Activated CD4-positive, CD25-positive, alpha-beta regulatory T cell treated with anti-CD3 and anti-CD28 coated beads, Interleukin-2, amount 50 U/mL, for 24 hours (primary cell): Measurements from ENCODE around the gene NCLN.
A peak's percentile ranks its signal among the peaks of the same experiment; 100 is the strongest.
"Not testable (repeated sequence)": the region's sequence is repeated elsewhere in the genome, so short reads cannot be mapped to it uniquely, and the experiment has no call there.

Source experiments
- ATAC-seq, 2 donors: fragments of 150-1000 bp; cut with Tn5 transposase; one replicate each; pipeline ENCODE4 v1.10.0; 2021; ENCODE audit warnings: mild to moderate bottlenecking in 1 of 2, moderate library complexity in 1 of 2

Gene NCLN

DNA sequence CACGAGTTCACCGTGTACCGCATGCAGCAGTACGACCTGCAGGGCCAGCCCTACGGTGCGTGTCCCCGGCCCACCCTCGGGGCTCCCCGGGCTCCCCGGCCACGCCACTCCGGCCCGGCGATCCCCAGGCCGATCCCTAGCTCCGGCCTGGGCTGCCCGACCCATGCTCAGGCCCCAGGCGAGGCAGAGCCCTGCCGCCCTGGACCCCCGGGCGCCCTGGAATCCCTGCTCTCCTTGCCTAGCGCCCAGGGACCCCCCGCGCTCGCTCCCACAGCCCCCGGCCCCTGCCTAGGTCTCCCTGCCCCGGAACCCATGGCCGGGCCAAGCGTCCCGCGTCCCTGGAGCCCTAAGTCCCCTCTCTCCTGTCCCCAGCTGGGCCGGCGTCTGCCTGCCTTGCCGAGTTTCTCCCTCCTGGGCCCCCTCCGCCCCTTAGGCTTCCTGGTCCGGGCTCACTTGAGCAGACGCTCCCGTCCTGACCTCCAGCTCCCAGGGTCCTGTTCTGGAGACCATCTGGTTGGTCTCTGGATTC, 494 bp downstream of the NCLN start:
- peak in 1 of 2 donors; percentile 36 for ATAC-seq

DNA sequence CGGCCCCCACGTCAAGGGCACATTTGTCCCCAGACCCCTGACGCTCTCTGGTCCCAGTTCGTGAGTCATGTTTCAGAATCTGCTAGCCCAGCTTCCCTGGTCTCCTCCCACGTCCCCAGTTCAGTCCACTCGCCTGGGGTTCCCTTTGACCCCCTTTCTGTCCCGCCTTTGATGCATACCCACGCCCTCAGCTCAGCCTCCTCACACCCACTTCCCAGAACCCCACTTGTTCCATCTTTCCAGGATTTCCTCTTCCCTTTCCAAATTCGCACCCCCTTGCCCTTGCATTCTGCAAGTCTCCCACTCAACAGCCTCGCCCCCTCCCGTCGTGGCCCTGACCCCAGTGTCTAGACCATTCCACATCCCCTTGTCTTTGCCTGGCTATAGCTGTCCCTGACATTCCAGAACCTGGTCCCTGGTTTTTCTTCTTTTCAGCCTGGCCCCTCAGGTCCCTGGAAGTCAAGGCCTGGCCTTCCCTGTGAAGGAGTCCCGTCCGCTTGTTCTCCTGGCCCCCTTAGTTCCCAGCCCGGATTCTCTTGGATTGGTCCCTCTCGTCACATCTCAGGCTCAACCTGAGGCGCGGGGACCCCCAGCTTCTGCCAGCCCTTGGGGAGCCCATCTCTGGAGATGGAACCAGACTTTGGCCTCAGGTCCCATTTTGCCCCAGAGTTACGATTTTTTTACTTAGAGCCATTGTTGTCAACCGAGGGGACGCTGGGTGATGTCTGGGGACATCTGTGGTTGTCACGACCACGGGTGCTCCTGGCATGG, 1.3 kb downstream of the NCLN start:
- no peak for ATAC-seq

DNA sequence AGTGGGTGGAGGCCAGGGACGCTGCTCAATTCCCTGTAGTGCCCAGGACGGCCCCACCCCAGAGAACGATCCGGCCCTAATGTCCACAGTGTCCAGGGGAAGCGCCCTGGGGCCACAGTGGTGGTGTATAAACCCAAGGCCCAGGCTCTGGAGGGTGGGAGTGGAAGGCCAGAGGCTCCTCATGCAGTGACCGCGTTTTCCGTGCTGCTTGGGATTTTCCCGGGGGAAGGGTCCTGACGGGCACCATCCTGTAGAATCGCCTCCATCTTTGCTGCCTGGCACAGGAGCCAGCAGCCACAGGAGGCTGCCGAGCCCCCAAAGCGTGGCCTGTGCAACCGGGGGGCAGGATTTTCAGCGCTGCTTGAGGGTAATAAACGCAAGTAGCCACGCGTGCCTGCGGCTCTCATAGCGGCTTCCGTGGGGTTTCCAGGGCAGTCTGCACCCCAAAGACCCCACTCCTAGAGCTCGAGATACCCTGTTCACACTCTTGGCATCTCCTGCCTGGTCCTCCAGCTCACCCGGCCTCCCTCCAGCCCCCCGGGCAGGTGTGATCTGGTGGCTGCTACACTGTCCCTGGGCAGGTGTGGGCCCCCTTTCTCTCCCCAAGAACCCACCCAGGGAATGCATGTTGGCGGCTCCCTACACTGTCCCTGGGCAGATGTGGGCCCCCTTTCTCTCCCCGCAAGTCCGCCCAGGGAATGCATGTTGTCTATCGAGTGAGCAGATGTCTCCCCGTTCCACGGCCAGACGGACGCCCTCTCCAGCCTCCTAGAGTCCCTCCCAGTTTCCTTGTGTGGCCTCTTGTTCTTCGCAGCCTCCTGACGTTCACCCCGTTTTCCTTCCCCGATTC, 2.2 kb downstream of the NCLN start:
- no peak for ATAC-seq

DNA sequence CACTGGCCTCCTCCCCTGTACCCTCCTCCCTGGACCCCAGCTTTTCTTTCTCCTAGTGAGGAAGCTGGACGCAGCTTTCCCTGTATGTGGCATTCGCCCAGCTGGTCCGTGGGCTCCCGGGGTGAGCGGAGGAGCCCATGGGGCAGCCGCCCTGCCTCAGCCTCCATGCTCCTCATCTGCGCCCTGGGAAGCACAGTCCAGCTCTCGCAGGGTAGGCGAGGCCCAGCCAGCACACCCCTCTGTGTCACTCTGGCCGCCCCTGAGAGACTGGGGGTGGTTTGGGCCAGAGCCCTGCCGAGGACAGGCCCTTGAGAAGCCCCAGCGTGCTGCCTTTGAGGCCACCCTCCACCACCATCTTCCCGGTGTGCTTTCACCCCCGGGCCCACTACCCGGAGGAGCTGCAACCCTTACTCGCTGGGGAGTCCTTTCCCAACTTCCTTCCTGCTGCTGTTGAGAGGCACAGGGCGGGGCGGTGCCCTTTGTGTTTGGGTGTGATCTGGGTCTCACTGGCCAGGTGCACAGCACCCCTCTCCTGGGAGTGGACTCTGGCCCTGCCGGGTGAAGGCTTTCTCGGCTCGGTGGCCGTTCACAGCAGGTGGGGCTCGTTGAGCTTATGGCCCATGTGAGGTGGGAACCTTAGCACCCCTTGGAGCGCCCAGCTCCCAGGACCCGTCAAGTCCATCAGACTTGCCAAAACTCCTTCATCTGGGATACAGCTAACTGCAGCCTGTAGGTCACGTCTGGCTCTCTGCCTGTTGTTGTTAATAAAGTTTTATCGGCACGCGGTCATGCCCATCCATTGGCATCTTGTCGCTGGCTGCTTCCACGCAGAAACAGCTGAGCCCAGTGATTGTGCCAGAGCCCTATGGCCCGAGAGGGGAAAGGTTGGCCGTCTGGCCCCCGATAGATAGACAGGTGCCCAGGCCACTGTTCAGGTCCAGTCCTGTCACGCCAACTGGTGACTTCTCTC, 3.2 kb downstream of the NCLN start:
- no peak for ATAC-seq

DNA sequence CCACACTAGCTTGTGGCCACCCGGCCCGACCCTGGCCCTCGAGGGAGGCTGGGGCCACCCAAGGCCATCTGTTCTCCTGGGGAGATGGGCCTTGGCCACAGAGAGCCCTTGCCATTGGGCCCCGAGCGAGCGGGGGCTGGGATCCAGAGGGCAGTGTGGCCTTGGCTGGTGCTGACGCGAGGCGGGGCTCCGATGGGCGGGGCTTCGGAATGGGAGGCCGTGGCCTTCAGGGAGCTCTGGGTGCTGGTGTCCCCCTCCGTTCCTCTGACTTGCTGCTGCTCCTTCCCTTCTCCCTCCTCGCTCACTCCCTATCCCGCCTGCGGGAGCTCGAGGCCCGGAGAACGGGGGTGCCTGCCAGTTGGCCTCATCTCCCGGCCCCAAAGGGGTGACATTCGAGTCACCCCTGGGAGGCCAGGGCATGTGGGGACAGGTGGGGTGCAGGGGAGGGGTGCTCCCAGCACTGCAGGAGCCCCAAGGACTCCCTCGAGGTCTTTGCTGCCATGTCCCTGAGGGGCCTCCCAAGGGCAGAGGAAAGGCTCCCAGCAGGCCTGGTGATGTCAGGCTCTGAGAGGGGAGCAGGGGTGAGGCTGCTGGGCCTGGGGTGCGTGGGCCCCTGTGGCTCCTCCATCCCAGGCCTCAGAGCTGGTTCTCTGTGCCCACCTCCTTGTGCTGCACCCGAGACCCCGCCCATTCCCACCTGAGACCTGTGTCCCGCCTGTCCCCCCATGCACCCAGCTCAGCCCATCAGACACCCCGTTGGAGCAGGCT, 4.2 kb downstream of the NCLN start:
- no peak for ATAC-seq

DNA sequence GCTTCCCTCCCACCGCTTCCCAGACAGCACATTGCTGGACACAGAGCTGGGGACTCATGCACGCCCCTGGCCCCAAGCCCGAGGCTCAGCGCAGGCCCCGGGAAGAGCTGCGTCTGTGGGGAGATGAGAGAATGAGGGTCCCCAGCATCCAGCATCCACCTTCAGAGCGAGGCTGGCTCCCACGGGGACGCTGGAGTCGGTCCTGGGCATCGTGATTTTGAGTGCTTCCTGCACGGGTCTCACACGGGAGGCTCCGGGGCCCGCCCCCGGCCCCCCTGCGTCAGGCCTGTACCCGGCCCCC, 4.7 kb downstream of the NCLN start:
- ATAC-seq = no peak

DNA sequence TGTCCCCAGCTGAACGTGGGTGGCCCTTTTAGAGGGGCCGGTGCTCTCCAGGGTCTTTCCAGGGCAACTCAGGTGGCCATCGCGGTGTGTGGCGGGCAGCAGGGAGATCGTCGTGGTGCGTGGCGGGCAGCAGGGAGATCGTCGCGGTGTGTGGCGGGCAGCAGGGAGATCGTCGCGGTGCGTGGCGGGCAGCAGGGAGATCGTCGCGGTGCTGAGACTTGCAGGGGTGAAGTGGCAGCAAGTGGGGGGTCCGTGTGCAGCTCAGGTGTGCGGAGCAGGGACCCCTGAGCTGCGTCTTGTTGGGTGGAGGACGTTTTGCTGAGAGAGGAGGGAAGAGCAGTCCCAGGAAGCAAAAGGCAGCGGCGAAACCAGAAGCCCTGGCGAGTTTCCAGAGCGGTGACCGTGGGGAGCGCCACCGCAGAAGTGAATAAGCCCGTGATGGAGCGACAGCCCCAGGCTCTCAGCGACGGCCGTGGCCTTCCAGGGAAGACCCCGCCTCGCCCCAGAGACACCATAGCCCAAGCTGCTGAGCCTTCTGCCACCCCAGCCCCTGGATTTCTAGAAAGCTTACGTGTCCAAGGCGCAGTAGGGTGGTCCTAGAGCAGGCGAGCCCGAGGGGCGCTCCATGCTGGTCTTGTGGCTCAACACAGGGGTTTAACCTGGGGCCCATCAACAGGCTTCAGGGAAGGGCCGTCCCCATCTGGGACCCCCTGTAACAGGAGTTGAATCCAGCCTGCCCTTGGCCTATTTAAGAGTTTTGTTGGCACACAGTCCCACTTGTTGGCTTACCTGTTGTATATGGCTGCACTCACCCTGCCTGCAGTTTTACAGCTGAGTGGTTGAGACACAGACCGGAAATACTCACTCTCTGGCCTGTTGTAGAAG, 5.4 kb downstream of the NCLN start:
- no peak for ATAC-seq

DNA sequence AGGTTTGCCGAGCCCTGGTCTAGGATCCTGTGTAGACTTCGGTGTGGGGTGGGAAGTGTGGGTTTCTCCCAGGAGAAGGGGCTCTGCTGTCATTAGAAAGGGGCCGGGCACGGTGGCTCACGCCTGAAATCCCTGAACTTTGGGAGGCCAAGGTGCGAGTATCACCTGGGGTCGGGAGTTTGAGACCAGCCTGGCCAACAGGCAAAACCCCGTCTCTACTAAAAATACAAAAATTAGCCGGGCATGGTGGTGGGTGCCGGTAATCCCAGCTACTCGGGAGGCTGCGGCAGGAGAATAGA, 6.0 kb downstream of the NCLN start:
- ATAC-seq = not testable (repeated sequence)

DNA sequence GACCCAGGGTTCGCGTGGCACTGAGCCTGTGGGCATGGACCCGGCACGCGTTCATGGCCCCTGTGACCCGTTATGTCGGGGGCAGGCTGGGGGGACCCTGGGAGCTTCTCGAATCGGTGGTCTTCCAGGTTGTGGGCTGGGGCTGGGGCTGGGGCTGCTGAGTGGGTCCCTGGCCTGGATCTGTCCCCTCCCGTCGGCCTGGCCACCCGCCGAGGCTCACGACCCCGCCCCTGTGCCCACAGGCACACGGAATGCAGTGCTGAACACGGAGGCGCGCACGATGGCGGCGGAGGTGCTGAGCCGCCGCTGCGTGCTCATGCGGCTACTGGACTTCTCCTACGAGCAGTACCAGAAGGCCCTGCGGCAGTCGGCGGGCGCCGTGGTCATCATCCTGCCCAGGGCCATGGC, 6.5 kb downstream of the NCLN start:
- ATAC-seq = no peak

DNA sequence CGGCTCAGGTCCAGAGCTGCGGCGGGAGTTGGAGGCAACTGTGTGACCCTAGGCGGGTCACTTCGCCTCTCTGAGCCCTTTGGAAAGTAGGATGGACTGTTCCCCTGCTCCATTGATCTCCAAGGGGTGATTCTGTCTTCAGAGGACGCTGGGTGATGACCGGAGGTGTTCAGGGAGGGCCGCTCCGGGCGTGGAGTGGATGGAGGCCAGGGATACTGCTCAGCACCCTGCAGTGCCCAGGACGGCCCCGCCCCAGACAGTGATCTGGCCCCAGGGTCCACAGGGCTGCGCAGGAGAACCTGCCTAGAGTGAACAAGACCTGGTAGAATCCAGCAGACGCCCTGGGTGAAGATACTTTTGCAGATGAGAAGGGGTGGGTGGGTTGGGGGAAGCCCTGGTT, 7.0 kb downstream of the NCLN start:
- ATAC-seq = no peak

DNA sequence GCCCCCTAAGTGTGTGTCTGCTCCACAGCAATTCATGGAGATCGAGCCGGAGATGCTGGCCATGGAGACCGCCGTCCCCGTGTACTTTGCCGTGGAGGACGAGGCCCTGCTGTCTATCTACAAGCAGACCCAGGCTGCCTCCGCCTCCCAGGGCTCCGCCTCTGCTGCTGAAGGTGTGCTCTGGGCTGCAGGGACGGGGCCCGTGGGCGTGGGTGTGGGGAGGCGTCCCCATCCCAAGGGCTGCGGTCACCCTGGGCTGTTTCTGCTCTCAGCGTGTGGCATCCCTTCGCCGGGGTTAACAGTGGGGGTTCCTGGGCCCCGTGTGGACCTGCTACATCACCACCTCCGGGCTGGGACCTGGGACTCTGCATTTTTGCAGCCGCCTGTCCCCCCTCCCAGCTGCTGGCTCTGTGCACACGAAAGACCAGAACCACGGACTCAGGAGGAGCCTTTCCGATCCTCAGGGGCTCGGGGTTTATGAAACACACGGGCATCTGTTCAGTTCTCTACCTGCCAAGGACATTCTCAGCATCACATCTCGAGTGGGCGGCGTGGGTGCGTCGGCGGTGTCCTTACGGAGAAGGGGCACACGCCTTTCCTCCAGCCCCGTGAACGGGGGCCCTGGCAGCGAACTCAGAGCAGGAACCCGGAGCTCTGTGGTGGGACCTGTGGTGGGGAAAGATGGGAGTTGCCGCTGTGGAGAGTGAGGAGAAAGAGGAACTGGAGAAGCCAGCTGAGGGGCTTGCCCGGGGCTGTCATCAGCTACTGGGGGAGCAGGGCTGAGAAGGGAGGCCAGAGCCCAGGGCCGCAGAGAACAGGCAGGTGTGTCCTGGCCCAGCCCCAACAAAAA, 7.8 kb downstream of the NCLN start:
- peak in 1 of 2 donors; percentile 30 for ATAC-seq

DNA sequence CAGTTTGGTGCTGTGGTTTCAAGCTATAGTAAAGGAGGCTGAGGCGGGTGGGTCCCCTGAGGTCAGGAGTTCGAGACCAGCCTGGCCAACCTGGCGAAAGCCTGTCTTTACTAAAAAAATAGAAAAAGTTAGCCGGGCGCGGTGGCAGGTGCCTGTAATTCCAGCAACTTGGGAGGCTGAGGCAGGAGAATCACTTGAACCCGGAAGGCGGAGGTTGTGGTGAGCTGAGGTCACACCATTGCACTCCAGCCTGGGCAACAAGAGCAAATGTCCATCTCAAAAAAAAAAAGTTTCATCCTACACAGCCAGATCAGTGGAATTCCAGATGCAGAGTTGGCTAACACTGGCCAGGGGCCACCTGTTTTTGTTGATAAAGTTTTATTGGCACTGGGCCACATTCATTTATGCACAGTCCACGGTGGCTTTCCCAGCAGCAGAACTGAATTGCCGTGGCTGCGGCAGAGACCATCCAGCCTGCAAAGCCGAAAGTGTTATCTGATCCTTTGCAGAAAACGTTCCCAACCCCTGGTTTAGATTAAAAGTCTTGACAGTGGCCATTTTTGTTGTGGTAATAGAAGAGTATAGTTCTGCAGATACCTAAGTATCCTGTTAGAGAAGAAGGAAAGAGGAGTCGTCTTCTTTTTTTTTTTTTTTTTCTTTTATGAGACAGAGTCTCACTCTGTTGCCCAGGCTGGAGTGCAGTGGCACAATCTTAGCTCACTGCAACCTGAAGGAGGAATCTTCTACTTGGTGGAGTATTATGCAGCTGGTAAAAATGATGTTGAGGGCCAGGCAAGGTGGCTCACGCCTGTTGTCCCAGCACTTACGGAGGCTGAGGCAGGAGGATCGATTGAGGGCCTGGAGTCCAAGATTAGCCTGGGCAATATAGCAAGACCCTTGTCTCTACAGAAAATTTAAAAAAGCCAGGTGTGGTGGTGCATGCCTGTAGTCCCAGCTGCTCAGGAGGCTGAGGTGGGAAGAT, 8.7 kb downstream of the NCLN start:
- no peak for ATAC-seq

DNA sequence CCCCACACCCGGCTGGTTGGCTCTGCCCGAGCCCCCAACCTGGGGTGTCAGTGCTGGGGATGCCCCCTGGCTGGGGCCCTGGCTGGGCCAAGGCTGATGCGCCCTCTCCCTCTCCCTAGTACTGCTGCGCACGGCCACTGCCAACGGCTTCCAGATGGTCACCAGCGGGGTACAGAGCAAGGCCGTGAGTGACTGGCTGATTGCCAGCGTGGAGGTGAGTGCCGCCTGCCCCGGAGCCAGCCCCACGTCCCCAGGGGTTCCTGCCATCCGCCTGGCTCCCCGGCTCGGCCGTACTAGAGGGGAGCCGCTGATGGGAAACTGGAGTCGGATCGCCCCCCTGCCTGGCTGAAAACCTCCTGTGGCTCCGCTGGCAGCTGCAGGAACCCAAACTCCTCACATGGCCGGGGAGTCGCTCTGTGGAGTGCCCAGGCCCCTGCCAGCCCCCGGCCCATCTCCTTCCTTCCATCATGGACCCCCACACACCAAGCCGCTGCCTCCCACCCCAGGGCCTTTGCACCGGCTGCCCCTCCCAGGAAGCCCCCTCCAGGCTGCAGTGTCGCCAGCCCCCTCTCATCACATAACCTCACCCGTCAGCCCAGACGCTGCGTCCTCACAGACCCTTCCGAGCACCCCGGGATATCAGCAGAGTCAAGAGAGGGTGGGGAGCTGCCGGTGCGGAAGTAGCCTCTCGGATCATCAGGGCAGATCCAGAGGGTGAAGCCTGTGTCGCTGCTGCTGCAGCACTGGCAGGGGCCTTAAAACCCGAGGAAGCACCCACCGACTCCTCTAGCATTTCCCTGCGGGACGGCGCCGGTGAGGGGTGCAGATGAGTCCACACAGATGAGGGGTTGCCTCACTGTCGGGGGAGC, 10.6 kb downstream of the NCLN start:
- no peak for ATAC-seq

DNA sequence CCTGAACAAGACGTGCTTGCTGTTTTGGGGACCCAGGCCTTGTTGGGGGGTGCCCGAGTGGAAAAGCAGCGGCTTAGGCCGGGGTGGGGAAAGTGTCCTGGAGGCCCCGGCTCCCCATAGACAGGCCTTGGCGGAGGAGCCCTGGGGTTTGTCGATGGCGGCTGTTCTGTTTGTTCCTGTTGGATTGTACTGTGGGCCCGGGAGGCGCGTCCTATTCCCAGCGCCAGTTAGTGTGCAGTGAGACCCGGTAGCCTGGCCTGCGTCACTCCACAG, 11.1 kb downstream of the NCLN start:
- ATAC-seq = no peak

DNA sequence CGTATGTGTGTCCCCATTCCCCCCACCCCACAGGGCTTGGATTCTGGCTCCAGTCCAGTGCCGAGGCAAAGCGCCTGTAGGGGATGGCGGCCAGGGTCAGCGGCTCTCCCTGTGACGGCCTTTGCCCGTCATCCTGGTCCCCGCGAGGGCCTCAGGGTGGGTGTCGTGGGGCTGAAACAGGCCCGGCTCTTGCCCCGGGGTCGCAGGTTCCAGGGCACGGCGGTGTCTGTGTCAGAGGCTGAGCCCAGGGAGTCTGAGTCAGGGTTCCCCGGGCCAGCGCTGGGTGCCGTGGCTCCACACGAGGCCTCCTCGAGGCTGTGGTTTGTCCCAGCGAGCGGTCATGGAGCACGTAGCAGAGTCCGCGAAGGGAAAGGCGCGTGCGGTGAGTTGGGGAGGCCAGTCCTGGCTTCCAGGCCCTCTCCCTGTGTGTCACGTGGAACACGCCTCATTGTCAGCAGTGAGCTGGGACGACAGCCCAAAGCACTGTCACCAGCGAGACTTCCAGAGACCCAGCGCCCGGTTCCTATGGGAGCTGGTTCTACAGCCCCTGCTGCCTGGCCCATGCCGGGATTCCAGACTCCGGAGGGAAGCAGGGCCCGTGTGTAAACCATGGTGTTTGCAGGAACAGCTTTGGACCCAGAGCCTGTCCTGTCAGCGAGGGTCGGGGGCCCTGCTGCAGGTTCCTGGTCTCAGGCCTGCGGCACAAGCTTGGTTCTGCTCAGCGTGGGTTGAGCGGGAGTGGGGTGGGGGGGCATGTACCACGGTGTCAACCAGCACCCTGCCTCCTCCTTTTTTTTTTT, 13.4 kb downstream of the NCLN start:
- no peak for ATAC-seq

DNA sequence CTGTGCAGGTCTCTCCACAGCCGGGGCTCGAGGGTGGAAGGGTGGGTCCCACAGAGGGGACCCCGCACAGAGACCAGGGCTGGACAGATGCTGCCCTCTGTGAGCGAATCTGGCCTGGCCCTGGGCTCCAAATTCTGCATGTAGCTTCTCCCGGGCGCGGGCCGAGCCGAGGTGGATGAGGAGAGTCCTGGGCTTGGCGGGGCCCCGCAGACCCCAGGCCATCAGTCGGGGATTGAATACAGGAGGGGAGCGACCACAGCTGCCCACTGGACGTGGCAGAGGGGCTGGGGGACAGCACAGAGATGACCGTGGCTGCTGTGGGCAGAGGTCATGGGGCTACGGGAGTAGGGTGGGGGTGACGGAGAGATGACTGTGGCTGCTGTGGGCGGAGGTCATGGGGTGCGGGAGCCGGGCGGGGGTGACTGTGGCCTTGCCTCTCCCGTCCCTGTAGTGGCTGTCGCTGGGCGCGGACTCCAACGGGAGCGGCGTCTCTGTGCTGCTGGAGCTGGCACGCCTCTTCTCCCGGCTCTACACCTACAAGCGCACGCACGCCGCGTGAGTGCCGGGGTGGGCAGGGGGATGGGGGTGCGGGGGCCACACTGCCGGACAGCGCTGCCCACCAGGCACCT, 15.5 kb downstream of the NCLN start:
- ATAC-seq = no peak

DNA sequence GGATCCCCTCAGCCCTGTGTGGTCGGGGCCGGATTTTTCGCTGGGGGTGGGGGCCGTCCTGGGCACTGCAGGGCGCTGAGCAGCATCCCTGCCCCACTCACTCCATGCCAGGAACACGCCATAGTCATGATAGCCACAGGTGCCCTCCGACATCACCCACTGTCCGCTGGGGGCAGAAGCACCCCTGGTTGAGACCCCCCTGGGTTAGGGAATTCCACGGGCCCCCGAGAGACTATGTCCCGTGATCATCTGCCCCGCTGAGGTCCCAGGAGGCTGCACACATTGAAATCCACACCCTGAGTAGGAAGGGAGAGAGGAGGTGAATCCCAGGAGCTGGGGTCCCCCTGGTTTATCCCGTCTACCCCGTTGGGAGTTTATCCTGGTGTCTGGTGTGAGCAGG, 16.2 kb downstream of the NCLN start:
- ATAC-seq = no peak
